ENCODE results near the gene B3GAT2.

Gene B3GAT2

DNA sequence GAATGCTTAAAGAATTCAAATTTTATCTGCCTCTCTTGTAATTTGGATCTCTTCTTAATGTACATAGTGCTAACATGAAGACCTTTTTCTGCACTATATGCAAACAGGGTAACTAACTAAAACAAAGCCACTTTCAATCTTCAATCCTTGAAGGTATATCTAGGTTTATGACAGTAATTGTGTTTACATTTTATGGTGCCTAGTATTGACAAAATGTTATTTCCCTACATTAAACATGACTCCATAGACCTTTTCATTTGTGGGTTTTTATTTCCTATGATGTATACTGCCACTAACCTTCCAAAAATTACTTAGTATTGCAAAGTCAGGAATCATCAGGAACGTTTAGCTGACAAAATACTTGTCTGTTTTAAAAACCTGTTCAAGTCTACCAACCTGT, 95.9 kb downstream of the B3GAT2 start:
- Histone ChIP-seq H3K9ac (ENCODE audit: low read depth, low read length) (no peak overlapping the region), H3K9me3 (ENCODE audit: control insufficient read depth, insufficient read depth, low read length) (no peaks in the 10 kb centered on the region), H3K4me3 (ENCODE audit: low read depth, low read length) (no peak overlapping the region), H3K27me3 (ENCODE audit: control insufficient read depth, insufficient read depth, low read length) (no peaks in the 10 kb centered on the region), H3K27ac (ENCODE audit: low read depth, low read length) (no peak overlapping the region), H3K4me1 (ENCODE audit: control insufficient read depth, insufficient read depth, low read length) (peaks cover 10% of the 10 kb centered on the region), H3K36me3 (ENCODE audit: control insufficient read depth, insufficient read depth, low read length) (peaks cover 10% of the 10 kb centered on the region)

DNA sequence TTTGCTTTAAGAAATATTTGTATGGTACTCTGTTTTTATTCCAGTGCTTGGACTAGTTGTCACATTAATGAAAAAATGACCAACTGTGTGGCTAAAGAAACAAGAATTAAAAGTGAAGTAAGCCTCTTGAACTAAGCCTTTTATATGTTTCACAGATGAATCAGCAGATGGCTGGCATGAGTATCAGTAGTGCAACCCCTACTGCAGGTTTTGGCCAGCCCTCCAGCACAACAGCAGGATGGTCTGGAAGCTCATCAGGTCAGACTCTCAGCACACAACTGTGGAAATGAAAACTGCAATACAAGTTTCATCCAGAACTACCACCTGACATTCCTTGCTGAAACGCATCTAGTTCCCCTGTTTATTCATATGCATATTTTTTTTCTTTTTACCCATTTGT, 96.8 kb downstream of the B3GAT2 start:
- peaks cover 10% of the 10 kb centered on the region for H3K4me1 ChIP-seq (ENCODE audit: control insufficient read depth, insufficient read depth, low read length)
- H3K9me3 ChIP-seq (ENCODE audit: control insufficient read depth, insufficient read depth, low read length), result no peaks in the 10 kb centered on the region
- peaks cover 10% of the 10 kb centered on the region for H3K36me3 ChIP-seq (ENCODE audit: control insufficient read depth, insufficient read depth, low read length)
- no peaks in the 10 kb centered on the region for H3K27me3 ChIP-seq (ENCODE audit: control insufficient read depth, insufficient read depth, low read length)
- H3K27ac ChIP-seq (ENCODE audit: low read depth, low read length), result no peak overlapping the region
- H3K9ac ChIP-seq (ENCODE audit: low read depth, low read length), result no peak overlapping the region
- no peak overlapping the region for H3K4me3 ChIP-seq (ENCODE audit: low read depth, low read length)

GRCh38 chr6:70857387-70858077, 99.3 kb downstream of the B3GAT2 start:
- Histone ChIP-seq H3K9me3 (ENCODE audit: control insufficient read depth, insufficient read depth, low read length) (no peaks in the 10 kb centered on the region), H3K9ac (ENCODE audit: low read depth, low read length) (no peak overlapping the region), H3K4me3 (ENCODE audit: low read depth, low read length) (no peak overlapping the region), H3K36me3 (ENCODE audit: control insufficient read depth, insufficient read depth, low read length) (peaks cover 16% of the 10 kb centered on the region), H3K4me1 (ENCODE audit: control insufficient read depth, insufficient read depth, low read length) (no peaks in the 10 kb centered on the region), H3K27me3 (ENCODE audit: control insufficient read depth, insufficient read depth, low read length) (no peaks in the 10 kb centered on the region), H3K27ac (ENCODE audit: low read depth, low read length) (no peak overlapping the region)

DNA sequence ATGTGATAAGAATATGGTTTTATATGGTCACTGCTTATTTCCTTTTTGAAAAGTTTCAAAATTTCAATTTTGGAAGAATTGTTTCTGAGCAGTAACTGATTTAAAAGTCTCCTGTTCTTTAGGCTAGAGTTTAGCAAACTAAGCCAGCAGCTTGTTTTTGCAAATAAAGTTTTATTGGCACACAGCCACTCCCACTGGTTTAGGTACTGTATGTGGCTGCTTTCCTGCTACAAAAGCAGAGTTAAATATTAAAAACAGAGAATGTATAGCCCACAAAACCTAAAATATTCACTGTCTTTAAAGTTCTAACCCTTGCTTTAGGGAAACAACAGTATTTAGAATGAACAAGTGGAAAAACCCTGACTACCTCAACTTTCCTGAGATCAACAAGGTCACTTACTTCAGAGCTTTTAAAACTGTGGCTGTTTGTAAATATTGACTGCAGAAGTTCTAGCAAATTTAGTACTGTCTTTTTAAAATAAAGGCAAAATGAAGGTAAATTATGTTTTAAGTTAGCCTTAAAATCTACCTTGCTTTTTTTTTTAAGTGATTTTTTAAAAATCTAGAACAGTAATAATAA, 104.1 kb downstream of the B3GAT2 start:
- Histone ChIP-seq H3K4me1 (ENCODE audit: control insufficient read depth, insufficient read depth, low read length) (no peaks in the 10 kb centered on the region), H3K9ac (ENCODE audit: low read depth, low read length) (no peak overlapping the region), H3K36me3 (ENCODE audit: control insufficient read depth, insufficient read depth, low read length) (0 out of 2 replicates have a peak, but pooled peaks cover 6% of the 10 kb centered on the region), H3K27me3 (ENCODE audit: control insufficient read depth, insufficient read depth, low read length) (no peaks in the 10 kb centered on the region), H3K9me3 (ENCODE audit: control insufficient read depth, insufficient read depth, low read length) (peaks cover 11% of the 10 kb centered on the region), H3K27ac (ENCODE audit: low read depth, low read length) (no peak overlapping the region), H3K4me3 (ENCODE audit: low read depth, low read length) (no peak overlapping the region)

DNA sequence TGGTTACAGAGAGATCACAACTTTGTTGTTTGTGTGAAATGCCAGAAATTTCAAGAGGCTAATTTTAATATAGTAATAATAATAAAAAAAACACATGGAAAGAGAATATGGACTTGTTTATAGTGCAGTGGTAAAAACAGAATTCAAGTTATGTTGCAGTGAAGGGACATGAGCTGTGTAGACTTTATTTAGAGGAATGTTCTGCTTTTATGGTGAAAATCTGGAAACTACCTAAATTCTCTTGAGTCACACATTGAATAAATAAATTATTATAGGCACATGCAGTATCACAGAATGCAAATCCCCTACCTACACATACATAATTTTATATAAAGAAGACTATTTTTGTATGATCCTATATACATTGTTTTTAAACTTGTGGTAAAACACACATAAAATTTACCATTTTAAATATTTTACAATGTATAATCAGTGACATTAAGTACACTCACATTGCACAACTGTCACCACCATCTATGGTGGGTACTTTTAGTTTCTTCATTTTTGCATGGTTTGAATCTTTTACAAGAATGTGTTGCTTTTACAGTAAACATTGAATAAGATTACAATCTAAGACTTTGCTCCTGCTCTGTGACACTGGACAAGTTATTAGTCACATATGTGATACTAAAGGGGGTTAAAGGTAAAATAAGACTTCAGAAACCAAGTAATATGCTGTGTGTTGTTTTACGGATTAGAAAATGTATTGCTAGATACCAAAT, 107.4 kb downstream of the B3GAT2 start:
- no peaks in the 10 kb centered on the region for H3K27me3 ChIP-seq (ENCODE audit: control insufficient read depth, insufficient read depth, low read length)
- 0 out of 2 replicates have a peak, but pooled peaks cover 8% of the 10 kb centered on the region for H3K4me1 ChIP-seq (ENCODE audit: control insufficient read depth, insufficient read depth, low read length)
- H3K9ac ChIP-seq (ENCODE audit: low read depth, low read length), result no peak overlapping the region
- no peak overlapping the region for H3K27ac ChIP-seq (ENCODE audit: low read depth, low read length)
- peaks cover 12% of the 10 kb centered on the region for H3K9me3 ChIP-seq (ENCODE audit: control insufficient read depth, insufficient read depth, low read length)
- 0 out of 2 replicates have a peak, but pooled peaks cover 6% of the 10 kb centered on the region for H3K36me3 ChIP-seq (ENCODE audit: control insufficient read depth, insufficient read depth, low read length)
- H3K4me3 ChIP-seq (ENCODE audit: low read depth, low read length), result no peak overlapping the region

- no peaks in the 10 kb centered on the region for H3K27me3 ChIP-seq (ENCODE audit: control insufficient read depth, insufficient read depth, low read length)
- H3K9ac ChIP-seq (ENCODE audit: low read depth, low read length), result no peak overlapping the region
- H3K36me3 ChIP-seq (ENCODE audit: control insufficient read depth, insufficient read depth, low read length), result no peaks in the 10 kb centered on the region
- H3K4me1 ChIP-seq (ENCODE audit: control insufficient read depth, insufficient read depth, low read length), result 0 out of 2 replicates have a peak, but pooled peaks cover 8% of the 10 kb centered on the region
- no peak overlapping the region for H3K4me3 ChIP-seq (ENCODE audit: low read depth, low read length)
- H3K9me3 ChIP-seq (ENCODE audit: control insufficient read depth, insufficient read depth, low read length), result peaks cover 12% of the 10 kb centered on the region
- peak overlapping the region; percentile 71 for H3K27ac ChIP-seq (ENCODE audit: low read depth, low read length)
These were observed 109.5 kb downstream of the B3GAT2 start for GRCh38 chr6:70847106-70848084.

- no peaks in the 10 kb centered on the region for H3K27me3 ChIP-seq (ENCODE audit: control insufficient read depth, insufficient read depth, low read length)
- H3K27ac ChIP-seq (ENCODE audit: low read depth, low read length), result no peak overlapping the region
- no peak overlapping the region for H3K9ac ChIP-seq (ENCODE audit: low read depth, low read length)
- peaks cover 12% of the 10 kb centered on the region for H3K9me3 ChIP-seq (ENCODE audit: control insufficient read depth, insufficient read depth, low read length)
- H3K4me1 ChIP-seq (ENCODE audit: control insufficient read depth, insufficient read depth, low read length), result 0 out of 2 replicates have a peak, but pooled peaks cover 8% of the 10 kb centered on the region
- no peaks in the 10 kb centered on the region for H3K36me3 ChIP-seq (ENCODE audit: control insufficient read depth, insufficient read depth, low read length)
- no peak overlapping the region for H3K4me3 ChIP-seq (ENCODE audit: low read depth, low read length)
These were observed 110.5 kb downstream of the B3GAT2 start for GRCh38 chr6:70846207-70846835.

DNA sequence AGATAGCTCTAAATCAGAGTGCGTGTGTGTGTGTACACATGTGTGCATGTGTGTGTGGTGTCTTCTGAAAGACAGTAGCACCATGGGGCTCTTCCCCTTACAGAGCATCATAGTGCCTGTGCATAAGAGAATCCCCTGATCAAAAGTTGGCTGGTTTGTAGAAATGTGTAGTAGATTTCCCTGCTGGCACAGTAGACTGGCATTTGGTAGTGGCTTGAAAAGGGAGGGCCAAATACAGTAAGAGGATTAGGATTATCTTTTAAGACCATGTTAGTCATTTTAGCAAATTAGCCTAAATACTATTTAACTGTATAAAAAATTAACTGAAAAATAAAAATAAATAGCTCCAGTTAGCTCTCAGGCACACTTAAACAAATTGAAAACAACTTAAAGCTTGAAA, 112.6 kb downstream of the B3GAT2 start:
- H3K4me3 ChIP-seq (ENCODE audit: low read depth, low read length), result no peak overlapping the region
- no peak overlapping the region for H3K27ac ChIP-seq (ENCODE audit: low read depth, low read length)
- no peaks in the 10 kb centered on the region for H3K36me3 ChIP-seq (ENCODE audit: control insufficient read depth, insufficient read depth, low read length)
- no peaks in the 10 kb centered on the region for H3K27me3 ChIP-seq (ENCODE audit: control insufficient read depth, insufficient read depth, low read length)
- H3K4me1 ChIP-seq (ENCODE audit: control insufficient read depth, insufficient read depth, low read length), result 0 out of 2 replicates have a peak, but pooled peaks cover 8% of the 10 kb centered on the region
- H3K9me3 ChIP-seq (ENCODE audit: control insufficient read depth, insufficient read depth, low read length), result peaks cover 12% of the 10 kb centered on the region
- no peak overlapping the region for H3K9ac ChIP-seq (ENCODE audit: low read depth, low read length)

GRCh38 chr6:70843328-70843918, 113.4 kb downstream of the B3GAT2 start:
- peaks cover 7% of the 10 kb centered on the region for H3K9me3 ChIP-seq (ENCODE audit: control insufficient read depth, insufficient read depth, low read length)
- H3K27me3 ChIP-seq (ENCODE audit: control insufficient read depth, insufficient read depth, low read length), result no peaks in the 10 kb centered on the region
- H3K27ac ChIP-seq (ENCODE audit: low read depth, low read length), result no peak overlapping the region
- 0 out of 2 replicates have a peak, but pooled peaks cover 8% of the 10 kb centered on the region for H3K4me1 ChIP-seq (ENCODE audit: control insufficient read depth, insufficient read depth, low read length)
- H3K9ac ChIP-seq (ENCODE audit: low read depth, low read length), result no peak overlapping the region
- no peaks in the 10 kb centered on the region for H3K36me3 ChIP-seq (ENCODE audit: control insufficient read depth, insufficient read depth, low read length)
- H3K4me3 ChIP-seq (ENCODE audit: low read depth, low read length), result no peak overlapping the region

- Histone ChIP-seq H3K36me3 (ENCODE audit: control insufficient read depth, insufficient read depth, low read length) (no peaks in the 10 kb centered on the region), H3K9ac (ENCODE audit: low read depth, low read length) (no peak overlapping the region), H3K27me3 (ENCODE audit: control insufficient read depth, insufficient read depth, low read length) (no peaks in the 10 kb centered on the region), H3K9me3 (ENCODE audit: control insufficient read depth, insufficient read depth, low read length) (no peaks in the 10 kb centered on the region), H3K27ac (ENCODE audit: low read depth, low read length) (no peak overlapping the region), H3K4me3 (ENCODE audit: low read depth, low read length) (no peak overlapping the region), H3K4me1 (ENCODE audit: control insufficient read depth, insufficient read depth, low read length) (0 out of 2 replicates have a peak, but pooled peaks cover 6% of the 10 kb centered on the region)
These were observed 114.3 kb downstream of the B3GAT2 start for GRCh38 chr6:70842541-70842940.

All from HUES48 (cell line).